Stimulated activated naive CD8-positive, alpha-beta T cell treated with anti-CD3 and anti-CD28 coated beads, Interleukin-15, amount 100 ng/mL, for 72 hours (primary cell): ENCODE data around the gene RHOA.
A peak's percentile ranks its signal among the peaks of the same experiment; 100 is the strongest.
"Not testable (repeated sequence)": the region's sequence is repeated elsewhere in the genome, so short reads cannot be mapped to it uniquely, and the experiment has no call there.

Experiments used
- ATAC-seq: fragments of 150-1000 bp; cut with Tn5 transposase; 2 replicates; pipeline ENCODE4 v1.10.0; 2021; ENCODE audit warnings: mild to moderate bottlenecking, moderate library complexity
- DNase-seq, 2 donors: peaks; one replicate each; pipeline ENCODE4 v3.0.0; 2021 to 2022
- H3K27ac Mint-ChIP-seq, 2 donors: one replicate each; pipeline ENCODE4 v1.8.0; 2022; ENCODE audit warnings: mild to moderate bottlenecking in 2 of 2, mixed read lengths in 2 of 2, moderate library complexity in 2 of 2
- H3K27me3 Mint-ChIP-seq: one replicate; pipeline ENCODE4 v1.8.0; 2022; ENCODE audit warnings: mixed read lengths
- H3K4me1 Mint-ChIP-seq: one replicate; pipeline ENCODE4 v1.8.0; 2022; ENCODE audit warnings: mild to moderate bottlenecking, mixed read lengths
- H3K4me3 Mint-ChIP-seq, 2 donors: one replicate each; pipeline ENCODE4 v1.8.0; 2022; ENCODE audit warnings: mild to moderate bottlenecking in 2 of 2, mixed read lengths in 2 of 2, moderate library complexity in 1 of 2
- H3K9me3 Mint-ChIP-seq, 2 donors: one replicate each; pipeline ENCODE4 v1.8.0; 2022; ENCODE audit warnings: mixed read lengths in 2 of 2

Gene RHOA

DNA sequence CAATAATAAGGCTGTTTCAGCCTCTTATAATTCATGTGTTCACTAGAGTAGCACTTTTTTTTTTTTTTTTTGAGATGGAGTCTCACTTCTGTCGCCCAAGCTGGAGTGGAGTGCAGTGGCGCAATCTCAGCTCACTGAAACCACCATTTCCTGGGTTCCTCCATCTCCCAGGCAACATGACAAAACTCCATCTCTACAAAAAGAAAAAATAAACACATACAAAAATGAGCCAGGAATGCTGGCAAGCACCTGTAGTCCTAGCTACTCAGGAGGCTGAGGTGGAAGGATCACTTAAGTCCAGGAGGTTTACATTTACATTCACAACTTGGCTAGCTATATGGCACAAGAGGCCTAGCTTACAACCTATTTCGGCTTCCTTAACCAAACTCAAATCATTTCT is 78.7 kb downstream of the RHOA start:
- ATAC-seq (no peak), DNase-seq (no peak)
- Mint-ChIP-seq H3K4me3 (no peak overlapping the region), H3K27ac (peak overlapping the region in 1 of 2 donors; percentile 82), H3K9me3 (no peaks in the 10 kb centered on the region), H3K27me3 (no peaks in the 10 kb centered on the region), H3K4me1 (peaks cover 21% of the 10 kb centered on the region)

DNA sequence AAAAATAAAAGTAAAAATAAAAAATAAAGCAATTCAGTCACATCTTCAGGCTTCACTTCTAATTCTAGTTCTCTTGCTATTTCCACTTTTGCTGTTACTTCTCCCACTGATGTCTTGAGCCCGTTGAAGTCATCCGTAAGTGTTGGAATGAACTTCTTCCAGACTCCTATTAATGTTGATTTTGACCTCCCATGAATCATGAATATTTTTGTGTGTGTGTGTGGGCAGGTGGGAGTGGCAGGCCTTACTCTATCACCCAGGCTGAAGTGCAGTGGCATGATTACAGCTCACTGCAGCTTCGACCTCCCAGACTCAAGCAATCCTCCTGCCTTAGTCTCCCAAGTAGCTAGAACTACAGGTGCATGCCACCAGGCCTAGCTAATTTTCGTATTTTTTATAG is 82.6 kb downstream of the RHOA start:
- Mint-ChIP-seq H3K4me3 (no peak overlapping the region), H3K27ac (peak overlapping the region in 1 of 2 donors; percentile 91), H3K9me3 (no peaks in the 10 kb centered on the region), H3K4me1 (peaks cover 13% of the 10 kb centered on the region), H3K27me3 (no peaks in the 10 kb centered on the region)
- ATAC-seq: no peak
- DNase-seq: no peak

DNA sequence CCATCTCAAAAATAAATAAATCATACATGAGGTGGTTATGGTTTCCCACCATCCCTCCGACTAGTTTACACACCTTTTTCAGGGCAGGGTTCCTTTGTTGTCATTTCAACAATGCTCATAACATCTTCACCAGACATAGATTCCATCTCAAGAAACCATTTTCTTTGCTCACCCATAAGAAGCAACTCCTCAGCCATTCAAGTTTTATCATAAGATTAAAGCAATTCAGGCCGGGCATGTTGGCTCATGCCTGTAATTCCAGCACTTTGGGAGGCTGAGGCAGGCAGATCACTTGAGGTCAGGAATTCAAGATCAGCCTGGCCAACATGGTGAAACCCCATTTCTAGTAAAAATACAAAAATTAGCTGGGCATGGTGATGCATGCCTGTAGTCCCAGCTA is 83.4 kb downstream of the RHOA start:
- H3K9me3 Mint-ChIP-seq, H3K27ac Mint-ChIP-seq, H3K4me1 Mint-ChIP-seq, H3K27me3 Mint-ChIP-seq, DNase-seq, H3K4me3 Mint-ChIP-seq, ATAC-seq: not testable (repeated sequence)

DNA sequence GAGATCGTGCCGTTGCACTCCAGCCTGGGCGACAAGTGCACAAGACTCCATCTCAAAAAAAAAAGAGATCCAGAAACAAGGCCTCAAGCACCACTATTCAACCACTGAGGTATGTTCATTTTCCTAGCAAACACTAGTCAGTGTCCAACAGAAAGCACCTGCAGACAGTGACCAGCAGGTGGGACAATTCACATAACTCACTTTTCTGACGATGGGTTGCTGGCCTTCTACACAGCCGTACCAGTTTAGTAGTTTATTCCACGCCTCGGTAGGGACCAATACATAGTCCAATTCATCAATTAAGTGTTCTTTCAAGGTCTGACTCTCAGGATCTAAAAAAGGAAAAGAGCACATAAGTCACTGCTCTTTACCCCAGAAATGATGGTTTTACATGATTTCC is 84.3 kb downstream of the RHOA start:
- ATAC-seq (no peak), DNase-seq (no peak)
- no peaks in the 10 kb centered on the region for H3K4me1 Mint-ChIP-seq
- no peaks in the 10 kb centered on the region for H3K9me3 Mint-ChIP-seq
- H3K27me3 Mint-ChIP-seq: no peaks in the 10 kb centered on the region
- H3K27ac Mint-ChIP-seq: no peak overlapping the region
- no peak overlapping the region for H3K4me3 Mint-ChIP-seq

DNA sequence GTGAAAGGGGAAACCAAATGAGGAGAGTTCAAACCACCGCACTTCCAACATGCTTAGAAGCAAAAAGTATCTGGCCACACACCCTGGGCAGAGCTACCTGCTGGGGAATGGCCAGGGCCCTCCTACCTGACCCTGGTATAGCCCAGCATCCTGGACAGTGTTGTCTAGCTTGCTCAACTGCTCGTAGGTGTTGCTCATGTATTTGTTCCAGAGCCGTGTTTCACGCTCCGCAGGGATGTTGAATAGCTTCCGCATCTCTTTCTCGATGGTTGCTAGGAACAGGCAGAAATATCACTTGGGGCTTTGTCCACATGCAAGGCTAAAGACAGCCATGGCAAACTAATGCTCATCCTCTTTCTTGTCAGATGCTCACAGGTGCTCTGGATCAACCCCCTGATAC is 87.0 kb downstream of the RHOA start:
- no peak for ATAC-seq
- DNase-seq: no peak
- Mint-ChIP-seq H3K4me3 (no peak overlapping the region), H3K27me3 (no peaks in the 10 kb centered on the region), H3K4me1 (no peaks in the 10 kb centered on the region), H3K27ac (peak overlapping the region in 1 of 2 donors; percentile 65), H3K9me3 (no peaks in the 10 kb centered on the region)

DNA sequence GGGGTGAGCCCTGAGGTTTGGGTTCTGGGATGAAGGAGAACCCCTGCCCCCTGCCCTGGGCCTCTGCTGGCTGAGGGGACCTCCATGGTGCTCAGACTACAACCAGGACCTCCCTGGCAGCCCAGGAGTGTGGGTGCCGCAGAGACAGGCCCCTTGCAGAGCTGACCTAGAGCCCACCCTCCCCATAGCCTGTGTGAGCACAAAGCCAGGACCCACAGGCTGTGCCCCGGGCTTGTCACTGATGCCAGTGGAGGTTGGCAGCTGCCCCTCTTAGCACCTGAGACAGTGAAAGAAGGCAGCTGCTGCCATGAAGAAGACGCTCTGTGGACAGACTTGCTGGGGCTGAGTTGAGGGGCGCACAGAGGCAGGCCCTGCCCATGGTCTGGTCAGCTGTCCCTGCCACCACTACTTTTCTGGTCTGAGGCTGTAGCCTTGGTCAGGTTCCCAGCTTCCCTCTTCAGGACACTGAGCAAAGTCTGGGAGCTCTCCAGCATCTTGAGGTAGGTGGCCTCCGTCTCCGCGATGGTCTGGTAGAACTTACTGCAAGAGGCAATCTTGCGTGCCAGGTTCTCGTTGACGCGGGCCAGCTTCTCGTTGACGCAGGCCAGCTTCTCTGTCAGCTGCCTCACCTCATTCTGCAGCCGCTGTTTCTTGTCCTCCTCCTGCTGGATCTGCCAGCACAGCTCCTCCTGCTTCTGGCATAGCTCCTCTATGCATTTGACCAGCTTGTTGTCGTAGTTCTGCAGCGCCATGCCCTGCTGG is 94.9 kb downstream of the RHOA start:
- H3K27ac Mint-ChIP-seq: no peak overlapping the region
- ATAC-seq (no peak), DNase-seq (no peak)
- H3K27me3 Mint-ChIP-seq: no peaks in the 10 kb centered on the region
- no peaks in the 10 kb centered on the region for H3K4me1 Mint-ChIP-seq
- H3K4me3 Mint-ChIP-seq: no peak overlapping the region
- no peaks in the 10 kb centered on the region for H3K9me3 Mint-ChIP-seq

DNA sequence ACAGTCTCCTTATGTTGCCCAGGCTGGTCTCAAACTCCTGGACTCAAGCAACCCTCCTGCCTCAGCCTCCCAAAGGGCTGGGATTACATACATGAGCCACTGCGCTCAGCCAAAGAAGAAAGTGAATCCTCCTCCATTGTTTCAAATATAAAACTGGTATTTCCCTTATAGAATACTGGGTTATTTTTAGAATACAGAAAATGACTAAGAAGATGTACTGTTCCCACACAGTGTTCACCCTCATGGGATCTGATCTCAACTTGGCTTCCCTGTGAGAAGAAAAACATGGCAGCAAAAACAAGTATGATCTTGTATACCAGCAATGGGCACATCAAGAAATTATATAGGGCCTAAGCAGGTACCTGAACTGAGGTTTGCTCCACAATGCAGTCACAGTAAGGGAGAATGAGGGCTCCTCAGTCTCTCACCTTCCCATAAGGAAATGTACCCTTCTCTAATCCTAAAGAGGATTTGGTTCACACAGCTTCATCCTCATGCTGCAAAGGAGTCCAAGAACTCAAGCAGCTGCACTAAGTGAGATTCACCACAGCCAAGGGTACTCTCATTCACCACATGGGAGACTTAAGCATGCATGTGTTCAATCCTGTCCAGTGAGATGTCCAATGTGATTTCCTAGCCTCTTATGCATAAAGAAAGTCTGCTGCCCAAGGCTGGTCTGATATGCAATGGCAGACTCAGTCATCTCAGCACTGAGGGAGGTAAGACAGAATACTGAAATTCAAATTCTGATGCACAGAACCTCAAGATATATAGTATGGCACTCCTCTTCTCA is 97.7 kb downstream of the RHOA start:
- no peak for DNase-seq

DNA sequence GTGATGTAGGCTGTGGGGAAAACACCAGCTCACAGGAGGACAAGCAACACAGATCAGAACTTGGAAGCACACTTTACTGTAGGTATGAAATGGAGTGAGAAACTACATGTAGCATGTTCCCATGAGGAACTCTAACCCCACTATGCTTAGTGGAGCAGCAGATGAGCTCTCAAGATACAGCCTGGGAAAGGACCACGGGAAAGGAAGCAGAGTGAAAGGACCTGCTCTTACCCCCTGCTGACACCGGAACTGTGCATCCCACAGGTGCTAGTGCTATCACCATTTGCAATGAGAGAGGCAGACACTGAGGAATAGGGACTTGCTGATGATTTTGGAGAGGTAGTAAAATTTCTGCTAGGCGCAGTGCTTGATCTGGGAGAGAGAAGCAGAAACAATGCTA is 100.5 kb downstream of the RHOA start:
- DNase-seq: no peak
- Mint-ChIP-seq H3K27ac (no peak overlapping the region), H3K4me1 (no peaks in the 10 kb centered on the region), H3K9me3 (no peaks in the 10 kb centered on the region), H3K4me3 (no peak overlapping the region), H3K27me3 (no peaks in the 10 kb centered on the region)
- no peak for ATAC-seq

More for the DNA sequence above, 97.7 kb downstream of the RHOA start:
- Mint-ChIP-seq H3K27me3 (no peaks in the 10 kb centered on the region), H3K4me3 (no peak overlapping the region), H3K27ac (peak overlapping the region; percentile 74 to 78), H3K4me1 (no peaks in the 10 kb centered on the region), H3K9me3 (no peaks in the 10 kb centered on the region)
- ATAC-seq: no peak

DNA sequence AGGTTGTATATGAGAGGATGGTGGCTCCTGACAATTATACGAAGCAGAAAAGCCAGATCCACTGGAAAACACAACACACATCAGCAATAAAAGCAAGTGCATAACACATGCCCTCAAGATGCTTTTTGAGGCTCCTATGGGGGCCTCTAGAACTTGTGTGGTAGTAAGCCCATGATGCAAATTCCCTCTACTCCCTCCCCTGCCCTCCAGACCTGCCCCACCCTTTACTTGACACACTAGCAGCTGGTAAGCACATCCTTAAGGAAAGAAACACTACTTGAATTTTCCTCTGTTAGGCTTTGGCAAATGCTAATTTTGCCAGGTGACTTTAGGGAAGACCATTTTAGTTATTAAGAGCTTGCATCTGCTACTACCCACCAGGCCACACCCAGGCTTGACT is 101.1 kb downstream of the RHOA start:
- DNase-seq (no peak), ATAC-seq (no peak)
- Mint-ChIP-seq H3K4me3 (no peak overlapping the region), H3K27me3 (no peaks in the 10 kb centered on the region), H3K27ac (no peak overlapping the region), H3K9me3 (no peaks in the 10 kb centered on the region), H3K4me1 (no peaks in the 10 kb centered on the region)
